Measurements from ENCODE around the gene ZNF592. TPM values are rescaled to one million over a fixed set of nuclear protein-coding genes. Genes with fewer than 3 reads are reported as not detected.
"Not testable (repeated sequence)": the region's sequence is repeated elsewhere in the genome, so short reads cannot be mapped to it uniquely, and the experiment has no call there.

The ZNF592 gene
- total RNA-seq, 2 experiments from 2014 or later, result 18.1 to 18.3 TPM

GRCh38 chr15:84752195-84752594, 3.8 kb downstream of the ZNF592 start:
- no peak overlapping the region for H3K4me3 Mint-ChIP-seq
- no peaks in the 10 kb centered on the region for H3K27me3 Mint-ChIP-seq
- POLR2A ChIA-PET, result interaction anchor here (0.5 to 1.3 kb wide), 6 partner anchors 9 to 97 kb away, joined by 3 to 8 read pairs (median 4); no protein-coding TSS in a partner anchor
- DNase-seq, result no peak
- H3K36me3 Mint-ChIP-seq (ENCODE audit: low read depth), result peaks cover 22% of the 10 kb centered on the region
- intact Hi-C loops (cut with micrococcal nuclease), result no loop called here
- H3K9me3 Mint-ChIP-seq, result no peaks in the 10 kb centered on the region
- TF ChIP-seq CTCF (IDR thresholded peaks at IDR 0.05), result no peak
- ATAC-seq, result no peak
- H3K27ac Mint-ChIP-seq, result no peak overlapping the region
- H3K4me1 Mint-ChIP-seq (ENCODE audit: low read depth), result peaks cover 60% of the 10 kb centered on the region
- CTCF ChIA-PET, result interaction anchor here (0.8 to 1.3 kb wide), 2 partner anchors 39 to 153 kb away, joined by 3 to 4 read pairs; no protein-coding TSS in a partner anchor

GRCh38 chr15:84752700-84753099, 4.3 kb downstream of the ZNF592 start:
- POLR2A ChIA-PET, result interaction anchor here (0.7 to 1.3 kb wide), 5 partner anchors 10 to 97 kb away, joined by 3 to 8 read pairs (median 5); no protein-coding TSS in a partner anchor
- no peak overlapping the region for H3K27ac Mint-ChIP-seq
- ATAC-seq (no peak), DNase-seq (no peak)
- H3K4me1 Mint-ChIP-seq (ENCODE audit: low read depth), result peaks cover 55% of the 10 kb centered on the region
- no peak overlapping the region for H3K4me3 Mint-ChIP-seq
- TF ChIP-seq CTCF (IDR thresholded peaks at IDR 0.05), result no peak
- intact Hi-C loops (cut with micrococcal nuclease), result no loop called here
- CTCF ChIA-PET, result no interaction called here
- H3K27me3 Mint-ChIP-seq, result no peaks in the 10 kb centered on the region
- H3K36me3 Mint-ChIP-seq (ENCODE audit: low read depth), result peaks cover 22% of the 10 kb centered on the region
- H3K9me3 Mint-ChIP-seq, result no peaks in the 10 kb centered on the region

- H3K4me3 Mint-ChIP-seq; H3K27ac Mint-ChIP-seq; DNase-seq; H3K9me3 Mint-ChIP-seq; ATAC-seq; intact Hi-C loops (cut with micrococcal nuclease); CTCF ChIA-PET; H3K27me3 Mint-ChIP-seq: not testable (repeated sequence)
- Mint-ChIP-seq H3K4me1 (ENCODE audit: low read depth) (peaks cover 51% of the 10 kb centered on the region), H3K36me3 (ENCODE audit: low read depth) (peaks cover 14% of the 10 kb centered on the region)
- POLR2A ChIA-PET, result interaction anchor here (1.1 kb wide), 1 partner anchor 16 kb away, joined by 4 read pairs; no protein-coding TSS in a partner anchor
These were observed 6.5 kb downstream of the ZNF592 start for GRCh38 chr15:84754889-84755288.

GRCh38 chr15:84755736-84756527, 7.5 kb downstream of the ZNF592 start:
- no peak overlapping the region for H3K4me3 Mint-ChIP-seq
- no peaks in the 10 kb centered on the region for H3K27me3 Mint-ChIP-seq

GRCh38 chr15:84759018-84759417, 10.6 kb downstream of the ZNF592 start:
- ChIA-PET POLR2A (interaction anchor here (0.6 kb wide), 1 partner anchor 104 kb away, joined by 3 read pairs; no protein-coding TSS in a partner anchor), CTCF (no interaction called here)
- no peak for ATAC-seq
- no peak for TF ChIP-seq CTCF (IDR thresholded peaks at IDR 0.05)
- no peak overlapping the region for H3K4me3 Mint-ChIP-seq
- peaks cover 3% of the 10 kb centered on the region for H3K36me3 Mint-ChIP-seq (ENCODE audit: low read depth)
- no peak for DNase-seq
- no peaks in the 10 kb centered on the region for H3K9me3 Mint-ChIP-seq
- peaks cover 22% of the 10 kb centered on the region for H3K4me1 Mint-ChIP-seq (ENCODE audit: low read depth)
- no peaks in the 10 kb centered on the region for H3K27me3 Mint-ChIP-seq
- intact Hi-C loops (cut with micrococcal nuclease), result no loop called here
- H3K27ac Mint-ChIP-seq, result peak overlapping the region; percentile 31

More at GRCh38 chr15:84755736-84756527, 7.5 kb downstream of the ZNF592 start:
- peak overlapping the region; percentile 31 for H3K27ac Mint-ChIP-seq
- no peaks in the 10 kb centered on the region for H3K9me3 Mint-ChIP-seq
- intact Hi-C loops (cut with micrococcal nuclease), result no loop called here
- CTCF ChIA-PET, result interaction anchor here (0.7 to 1.6 kb wide), 2 partner anchors 9 to 102 kb away, joined by 3 to 4 read pairs; partner anchors contain the start of gene WDR73
- H3K4me1 Mint-ChIP-seq (ENCODE audit: low read depth), result peaks cover 43% of the 10 kb centered on the region
- ATAC-seq (peak; percentile 53), DNase-seq (no peak)
- no peak for TF ChIP-seq CTCF (IDR thresholded peaks at IDR 0.05)
- peaks cover 14% of the 10 kb centered on the region for H3K36me3 Mint-ChIP-seq (ENCODE audit: low read depth)
- POLR2A ChIA-PET, result interaction anchor here (0.9 to 1.1 kb wide), 2 partner anchors 9 to 15 kb away, joined by 3 to 4 read pairs; no protein-coding TSS in a partner anchor
